ENCODE data around the gene NPB. TPM values are rescaled to one million over a fixed set of nuclear protein-coding genes. Genes with fewer than 3 reads are reported as not detected.

NPB gene
- total and polyA plus RNA-seq, 2 of the 8 experiments (the other 6 are each of a cell fraction or from before 2014, with no cell fraction given), result 1.5 to 2.5 TPM

GRCh38 chr17:81870131-81870980 is 31.7 kb upstream of the NPB start (continued):
- TF ChIP-seq KDM5A (IDR thresholded peaks at IDR 0.05; ENCODE audit: low read length), result no peak
